ENCODE measurements around the gene SMIM30.
"Not testable (repeated sequence)": the region's sequence is repeated elsewhere in the genome, so short reads cannot be mapped to it uniquely, and the experiment has no call there.

SMIM30 gene

DNA sequence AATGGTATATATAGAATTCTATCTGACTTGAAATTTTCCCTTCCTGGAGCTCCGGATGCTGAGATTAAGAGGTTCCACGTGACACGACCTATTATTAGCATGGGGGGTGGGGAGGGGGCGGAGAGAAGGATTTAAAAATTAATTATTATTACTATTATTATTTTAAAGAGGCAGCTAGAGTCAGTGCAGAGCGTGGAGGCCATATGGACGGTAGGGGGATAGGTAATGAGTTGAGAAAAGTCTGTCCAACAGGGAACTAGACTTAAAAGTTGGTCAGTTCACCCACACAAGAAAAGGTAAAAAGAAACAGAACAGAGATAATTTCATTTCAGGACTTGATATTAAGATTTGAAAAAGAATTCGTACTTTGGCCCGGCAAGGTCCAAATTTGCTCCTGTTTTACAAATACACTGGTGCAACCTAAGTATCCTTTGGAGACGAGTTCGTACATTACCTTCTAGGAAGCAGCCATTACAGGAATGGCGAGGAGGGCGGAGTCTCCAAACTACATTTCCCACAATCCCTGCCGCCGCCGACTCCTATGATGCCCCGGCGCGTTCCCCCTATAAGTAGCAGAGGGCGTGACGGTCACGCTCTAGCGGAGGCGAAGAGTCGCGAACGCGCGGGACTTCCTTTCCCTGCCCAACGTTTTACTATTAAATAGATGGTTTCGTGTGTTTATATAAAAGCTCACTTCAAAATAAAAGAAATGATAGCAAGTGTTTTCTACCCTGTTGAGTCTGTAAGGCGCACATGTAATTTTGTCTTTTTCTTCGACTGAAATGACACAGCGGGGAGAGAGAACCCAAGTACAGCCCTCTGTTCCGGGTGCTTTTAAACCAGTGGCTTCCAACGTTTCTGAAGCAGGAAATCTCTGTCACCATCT, at the start of gene SMIM30:
SMIM30 (minus strand) TSS at position 481 of the 886 bp plus-strand sequence. CDS start 976 bp downstream, outside the sequence.
- DNase-seq (ENCODE audit: low spot score) = peak; percentile 81
- peak; percentile 92 for FAIRE-seq

DNA sequence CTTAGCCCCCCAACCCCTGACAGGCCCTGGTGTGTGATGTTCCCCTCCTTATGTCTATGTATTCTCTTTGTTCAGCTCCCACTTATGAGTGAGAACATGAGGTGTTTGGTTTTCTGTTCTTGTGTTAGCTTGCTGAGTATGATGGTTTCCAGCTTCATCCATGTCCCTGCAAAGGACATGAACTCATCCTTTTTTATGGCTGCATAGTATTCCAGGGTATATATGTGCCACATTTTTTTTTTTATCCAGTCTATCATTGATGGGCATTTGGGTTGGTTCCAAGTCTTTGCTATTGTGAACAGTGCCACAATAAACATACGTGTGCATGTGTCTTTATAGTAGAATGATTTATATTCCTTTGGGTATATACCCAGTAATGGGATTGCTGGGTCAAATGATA, 47.8 kb upstream of the SMIM30 start:
- FAIRE-seq; DNase-seq (ENCODE audit: low spot score): not testable (repeated sequence)

- FAIRE-seq = no peak
Observed at GRCh38 chr7:113161050-113161449, 42.7 kb upstream of the SMIM30 start.

GRCh38 chr7:113159746-113160339, 41.5 kb upstream of the SMIM30 start:
- FAIRE-seq (no peak), DNase-seq (ENCODE audit: low spot score) (peak; percentile 37)

More at GRCh38 chr7:113161050-113161449, 42.7 kb upstream of the SMIM30 start:
- no peak for DNase-seq (ENCODE audit: low spot score)

- DNase-seq (ENCODE audit: low spot score) (no peak), FAIRE-seq (no peak)
Observed at GRCh38 chr7:113158756-113159155, 40.4 kb upstream of the SMIM30 start.

GRCh38 chr7:113154117-113154516, 35.8 kb upstream of the SMIM30 start:
- no peak for FAIRE-seq

DNA sequence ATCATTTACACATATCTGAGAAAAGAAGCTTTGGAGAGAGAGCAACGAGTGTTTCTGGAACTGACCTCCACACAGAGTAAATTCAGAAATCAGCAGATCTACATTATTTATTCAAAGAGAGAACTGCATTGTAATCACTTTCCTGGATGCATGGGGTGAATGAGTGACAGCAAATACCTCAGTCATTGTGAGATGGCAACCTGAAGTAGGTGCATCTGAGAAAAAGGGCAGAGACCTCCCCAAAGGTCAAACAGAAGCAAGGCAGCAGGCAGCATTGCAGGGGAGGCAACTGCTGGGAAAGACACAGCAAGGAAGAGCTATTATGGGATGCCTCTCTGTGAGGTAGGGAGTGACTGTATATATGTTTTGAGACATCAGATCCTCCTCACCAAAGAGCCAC, 26.5 kb upstream of the SMIM30 start:
- FAIRE-seq (no peak), DNase-seq (ENCODE audit: low spot score) (no peak)

More at GRCh38 chr7:113154117-113154516, 35.8 kb upstream of the SMIM30 start:
- DNase-seq (ENCODE audit: low spot score) = no peak

- no peak for FAIRE-seq
- DNase-seq (ENCODE audit: low spot score) = no peak
Observed at GRCh38 chr7:113143486-113144257, 25.3 kb upstream of the SMIM30 start.

GRCh38 chr7:113142385-113143119, 24.2 kb upstream of the SMIM30 start:
- FAIRE-seq = no peak

DNA sequence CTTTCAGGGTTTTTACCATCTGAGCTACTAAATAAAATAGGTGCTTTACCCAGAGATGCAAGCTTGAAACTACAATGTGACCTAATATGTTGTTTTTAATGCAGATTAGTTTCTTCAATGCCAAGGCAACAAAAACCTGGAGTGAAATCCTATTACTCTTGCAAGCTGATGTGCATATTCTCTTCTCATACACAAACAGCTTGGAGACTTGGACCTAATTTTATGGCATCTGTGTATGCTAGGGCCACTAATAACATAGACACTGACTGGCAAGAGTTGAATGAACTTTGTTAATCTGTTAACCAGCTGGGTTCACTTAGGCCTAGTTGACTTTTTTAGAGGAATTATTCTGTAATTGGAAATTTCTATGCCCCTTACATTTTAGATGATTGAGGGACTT, 23.4 kb upstream of the SMIM30 start:
- FAIRE-seq (no peak), DNase-seq (ENCODE audit: low spot score) (no peak)

More at GRCh38 chr7:113142385-113143119, 24.2 kb upstream of the SMIM30 start:
- DNase-seq (ENCODE audit: low spot score) = no peak

DNA sequence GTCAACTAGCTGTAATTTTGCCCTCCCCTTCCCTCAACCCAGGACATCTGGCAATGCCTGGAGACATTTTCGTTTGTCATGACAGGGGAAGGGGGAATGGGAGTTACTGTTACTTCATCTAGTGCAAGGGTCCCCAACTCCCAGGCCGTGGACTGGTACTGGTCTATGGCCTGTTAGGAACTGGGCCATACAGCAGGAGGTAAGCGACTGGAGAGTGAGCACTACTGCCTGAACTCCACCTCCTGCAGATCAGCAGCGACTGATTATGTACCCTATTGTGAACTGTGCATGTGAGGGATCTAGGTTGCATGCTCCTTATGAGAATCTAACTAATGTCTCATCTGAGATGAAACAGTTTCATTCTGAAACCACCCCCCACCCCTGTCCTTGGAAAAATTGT, 22.6 kb upstream of the SMIM30 start:
- FAIRE-seq (no peak), DNase-seq (ENCODE audit: low spot score) (no peak)

GRCh38 chr7:113137241-113137640, 18.9 kb upstream of the SMIM30 start:
- no peak for DNase-seq (ENCODE audit: low spot score)
- FAIRE-seq = no peak

DNA sequence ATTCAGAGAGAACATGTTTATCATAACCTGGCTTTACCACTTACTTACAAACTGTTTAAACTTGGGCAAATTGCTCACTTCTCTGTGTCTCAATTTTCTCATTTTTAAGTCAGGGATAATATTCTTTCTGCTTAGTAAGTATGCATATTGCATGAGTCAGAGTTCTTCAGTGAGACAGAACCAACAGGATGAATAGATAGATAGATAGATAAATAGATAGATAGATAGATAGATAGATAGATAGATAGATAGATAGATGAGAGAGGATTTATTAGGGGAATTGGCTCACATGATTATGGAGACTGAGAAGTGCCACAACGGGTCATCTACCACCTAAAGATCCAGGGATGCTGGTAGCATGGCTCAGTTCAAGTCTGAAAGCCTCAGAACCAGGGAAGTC, 15.7 kb upstream of the SMIM30 start:
- DNase-seq (ENCODE audit: low spot score) = no peak
- FAIRE-seq = no peak

- DNase-seq (ENCODE audit: low spot score) (no peak), FAIRE-seq (no peak)
Observed at GRCh38 chr7:113131367-113131766, 13.0 kb upstream of the SMIM30 start.

DNA sequence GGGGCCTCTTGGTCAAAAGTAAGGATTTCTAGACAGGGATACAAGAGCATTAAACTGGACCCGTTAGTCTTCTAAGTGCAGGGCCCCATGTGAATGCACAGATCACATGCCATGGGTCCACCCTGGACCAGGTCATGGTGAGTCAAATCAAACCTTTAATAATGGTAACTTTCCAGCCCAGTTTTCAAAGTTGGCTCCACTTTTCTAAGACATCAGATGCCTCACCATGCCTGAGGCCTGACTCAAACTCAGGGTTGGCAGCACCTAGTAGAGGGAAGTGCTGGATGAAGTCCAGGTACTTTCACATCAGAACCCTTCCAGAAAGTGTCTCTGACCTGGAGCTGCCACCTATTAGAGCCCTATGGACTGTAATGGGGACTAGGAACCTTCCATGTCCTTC, 9.7 kb upstream of the SMIM30 start:
- no peak for FAIRE-seq
- peak; percentile 18 for DNase-seq (ENCODE audit: low spot score)

GRCh38 chr7:113125728-113126127, 7.4 kb upstream of the SMIM30 start:
- DNase-seq (ENCODE audit: low spot score) (no peak), FAIRE-seq (no peak)

DNA sequence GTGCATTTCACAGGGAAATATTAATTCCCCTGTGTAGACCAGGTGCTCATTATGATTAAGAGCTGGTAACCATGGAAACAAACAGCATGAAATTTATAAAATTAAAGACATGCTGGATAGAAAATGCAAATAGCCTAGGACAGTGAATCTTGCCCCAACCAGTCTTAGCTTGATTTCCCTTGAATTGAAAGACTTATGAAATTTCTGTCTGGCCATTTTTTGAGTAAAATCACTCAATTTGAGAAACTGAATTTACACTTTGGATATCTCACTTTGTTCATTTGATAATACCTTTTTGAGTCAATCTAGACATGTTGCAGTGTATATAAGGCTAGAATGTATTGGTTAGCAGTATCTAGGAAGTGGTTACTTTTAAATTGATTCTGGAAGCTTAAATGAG, 4.4 kb upstream of the SMIM30 start:
- FAIRE-seq (no peak), DNase-seq (ENCODE audit: low spot score) (no peak)

DNA sequence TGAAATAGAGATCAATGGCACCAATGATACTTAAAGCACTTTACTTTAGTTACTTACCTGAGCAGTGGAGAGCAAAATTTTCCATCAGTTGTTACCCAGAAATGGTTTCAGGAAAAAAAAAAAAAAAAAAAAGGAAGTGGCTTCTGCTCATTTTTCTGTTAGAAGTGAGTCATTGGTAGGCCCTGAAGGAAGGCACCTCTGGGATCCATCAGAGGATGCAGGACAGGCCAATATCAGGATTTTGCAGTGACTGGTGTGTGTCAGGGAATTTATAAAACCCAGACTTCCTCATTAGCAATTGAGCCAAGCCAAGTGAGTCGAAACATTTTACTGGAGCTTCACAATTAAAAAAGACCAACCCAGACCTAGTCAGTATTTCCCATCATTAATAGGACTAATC, 2.3 kb upstream of the SMIM30 start:
- no peak for DNase-seq (ENCODE audit: low spot score)
- peak; percentile 40 for FAIRE-seq

- FAIRE-seq = no peak
- DNase-seq (ENCODE audit: low spot score) = no peak
Observed at GRCh38 chr7:113119429-113119828, 1.1 kb upstream of the SMIM30 start.

- DNase-seq (ENCODE audit: low spot score); FAIRE-seq: not testable (repeated sequence)
Observed at GRCh38 chr7:113117374-113117774, 980 bp downstream of the SMIM30 start.

DNA sequence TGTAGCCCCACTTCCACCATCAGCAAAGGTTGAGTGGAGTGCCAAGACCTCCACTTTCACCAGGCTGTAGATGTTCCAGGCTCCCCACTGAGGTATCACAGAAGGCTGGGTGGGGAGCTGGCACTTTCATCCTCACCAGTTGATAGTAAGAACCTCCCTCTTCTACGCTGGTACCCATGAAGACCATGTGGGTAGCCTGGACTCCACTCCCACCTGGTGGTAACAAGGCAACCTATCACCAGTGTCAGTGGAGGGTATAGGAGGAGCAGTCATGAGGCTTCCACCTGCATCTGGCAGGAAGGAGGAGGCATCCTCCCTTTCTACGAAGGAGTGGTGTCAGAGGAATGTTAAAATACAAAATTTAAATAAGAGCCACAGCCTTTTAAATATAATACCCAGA, 4.4 kb downstream of the SMIM30 start:
- FAIRE-seq (no peak), DNase-seq (ENCODE audit: low spot score) (no peak)

Measured in RCC 7860 (cell line).